ENCODE data around the gene GPR146. TPM values are rescaled to one million over a fixed set of nuclear protein-coding genes. Genes with fewer than 3 reads are reported as not detected.

The GPR146 gene
- total and polyA plus RNA-seq, 2 of the 13 experiments (the other 11 are each of a cell fraction or from before 2014, with no cell fraction given) = 2.0 to 15.9 TPM

DNA sequence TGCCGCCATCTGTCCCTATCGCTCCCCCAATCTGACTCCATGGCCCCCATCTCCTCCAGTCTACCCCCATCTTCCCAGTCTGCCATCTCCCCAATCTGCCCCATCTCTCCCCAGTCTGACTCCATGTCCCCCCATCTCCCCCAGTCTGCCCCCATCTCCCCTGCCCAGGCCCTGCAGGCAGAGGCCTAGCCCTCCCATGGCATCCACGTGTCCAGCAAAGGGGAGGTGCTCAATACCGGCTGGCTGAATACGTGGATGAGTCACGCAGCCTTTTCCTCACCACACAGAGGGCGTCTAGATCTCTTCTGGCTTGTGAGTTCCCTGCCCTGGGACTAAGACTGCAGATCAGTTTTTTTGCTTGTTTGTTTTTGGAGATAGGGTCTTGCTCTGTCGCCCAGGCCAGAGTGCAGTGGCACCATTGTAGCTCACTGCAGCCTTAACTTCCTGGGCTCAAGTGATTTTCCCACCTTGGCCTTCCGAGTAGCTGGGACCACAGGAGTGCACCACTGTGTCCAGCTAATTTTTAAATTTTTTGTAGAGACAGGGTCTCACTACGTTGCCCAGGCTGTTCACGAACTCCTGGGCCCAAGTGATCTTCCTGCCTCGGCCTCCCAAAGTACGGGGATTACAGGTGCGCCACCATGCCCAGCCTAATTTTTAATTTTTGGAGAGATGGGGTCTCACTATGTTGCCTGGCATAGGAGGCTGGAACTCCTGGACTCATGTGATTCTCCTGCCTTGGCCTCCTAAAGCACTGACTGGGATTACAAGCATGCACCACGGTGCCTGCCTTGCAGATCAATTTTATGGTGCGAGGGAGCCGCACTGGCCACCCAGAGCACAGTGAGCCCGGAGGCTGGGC is 15.3 kb upstream of the GPR146 start (continued):
- TF ChIP-seq, protein P1, sequence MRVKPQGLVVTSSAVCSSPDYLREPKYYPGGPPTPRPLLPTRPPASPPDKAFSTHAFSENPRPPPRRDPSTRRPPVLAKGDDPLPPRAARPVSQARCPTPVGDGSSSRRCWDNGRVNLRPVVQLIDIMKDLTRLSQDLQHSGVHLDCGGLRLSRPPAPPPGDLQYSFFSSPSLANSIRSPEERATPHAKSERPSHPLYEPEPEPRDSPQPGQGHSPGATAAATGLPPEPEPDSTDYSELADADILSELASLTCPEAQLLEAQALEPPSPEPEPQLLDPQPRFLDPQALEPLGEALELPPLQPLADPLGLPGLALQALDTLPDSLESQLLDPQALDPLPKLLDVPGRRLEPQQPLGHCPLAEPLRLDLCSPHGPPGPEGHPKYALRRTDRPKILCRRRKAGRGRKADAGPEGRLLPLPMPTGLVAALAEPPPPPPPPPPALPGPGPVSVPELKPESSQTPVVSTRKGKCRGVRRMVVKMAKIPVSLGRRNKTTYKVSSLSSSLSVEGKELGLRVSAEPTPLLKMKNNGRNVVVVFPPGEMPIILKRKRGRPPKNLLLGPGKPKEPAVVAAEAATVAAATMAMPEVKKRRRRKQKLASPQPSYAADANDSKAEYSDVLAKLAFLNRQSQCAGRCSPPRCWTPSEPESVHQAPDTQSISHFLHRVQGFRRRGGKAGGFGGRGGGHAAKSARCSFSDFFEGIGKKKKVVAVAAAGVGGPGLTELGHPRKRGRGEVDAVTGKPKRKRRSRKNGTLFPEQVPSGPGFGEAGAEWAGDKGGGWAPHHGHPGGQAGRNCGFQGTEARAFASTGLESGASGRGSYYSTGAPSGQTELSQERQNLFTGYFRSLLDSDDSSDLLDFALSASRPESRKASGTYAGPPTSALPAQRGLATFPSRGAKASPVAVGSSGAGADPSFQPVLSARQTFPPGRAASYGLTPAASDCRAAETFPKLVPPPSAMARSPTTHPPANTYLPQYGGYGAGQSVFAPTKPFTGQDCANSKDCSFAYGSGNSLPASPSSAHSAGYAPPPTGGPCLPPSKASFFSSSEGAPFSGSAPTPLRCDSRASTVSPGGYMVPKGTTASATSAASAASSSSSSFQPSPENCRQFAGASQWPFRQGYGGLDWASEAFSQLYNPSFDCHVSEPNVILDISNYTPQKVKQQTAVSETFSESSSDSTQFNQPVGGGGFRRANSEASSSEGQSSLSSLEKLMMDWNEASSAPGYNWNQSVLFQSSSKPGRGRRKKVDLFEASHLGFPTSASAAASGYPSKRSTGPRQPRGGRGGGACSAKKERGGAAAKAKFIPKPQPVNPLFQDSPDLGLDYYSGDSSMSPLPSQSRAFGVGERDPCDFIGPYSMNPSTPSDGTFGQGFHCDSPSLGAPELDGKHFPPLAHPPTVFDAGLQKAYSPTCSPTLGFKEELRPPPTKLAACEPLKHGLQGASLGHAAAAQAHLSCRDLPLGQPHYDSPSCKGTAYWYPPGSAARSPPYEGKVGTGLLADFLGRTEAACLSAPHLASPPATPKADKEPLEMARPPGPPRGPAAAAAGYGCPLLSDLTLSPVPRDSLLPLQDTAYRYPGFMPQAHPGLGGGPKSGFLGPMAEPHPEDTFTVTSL (CRISPR knock-in tag; IDR thresholded peaks at IDR 0.05; ENCODE audit: borderline replicate concordance) = no peak
- TF ChIP-seq, protein P2, sequence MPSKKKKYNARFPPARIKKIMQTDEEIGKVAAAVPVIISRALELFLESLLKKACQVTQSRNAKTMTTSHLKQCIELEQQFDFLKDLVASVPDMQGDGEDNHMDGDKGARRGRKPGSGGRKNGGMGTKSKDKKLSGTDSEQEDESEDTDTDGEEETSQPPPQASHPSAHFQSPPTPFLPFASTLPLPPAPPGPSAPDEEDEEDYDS (CRISPR knock-in tag; IDR thresholded peaks at IDR 0.05) = peak; percentile 75
- no peak for TF ChIP-seq HDAC6 (IDR thresholded peaks at IDR 0.05; ENCODE audit: low read depth, low read length)
- no peak for TF ChIP-seq ZNF891 (CRISPR knock-in tag; IDR thresholded peaks at IDR 0.05)
- peak; percentile 83 for TF ChIP-seq MYC (CRISPR knock-in tag; IDR thresholded peaks at IDR 0.05; ENCODE audit: borderline replicate concordance)
- TF ChIP-seq, protein P3, sequence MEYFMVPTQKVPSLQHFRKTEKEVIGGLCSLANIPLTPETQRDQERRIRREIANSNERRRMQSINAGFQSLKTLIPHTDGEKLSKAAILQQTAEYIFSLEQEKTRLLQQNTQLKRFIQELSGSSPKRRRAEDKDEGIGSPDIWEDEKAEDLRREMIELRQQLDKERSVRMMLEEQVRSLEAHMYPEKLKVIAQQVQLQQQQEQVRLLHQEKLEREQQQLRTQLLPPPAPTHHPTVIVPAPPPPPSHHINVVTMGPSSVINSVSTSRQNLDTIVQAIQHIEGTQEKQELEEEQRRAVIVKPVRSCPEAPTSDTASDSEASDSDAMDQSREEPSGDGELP (IDR thresholded peaks at IDR 0.05; ENCODE audit: borderline replicate concordance, low read depth) = peak; percentile 35; the same call in 1 of the 2 replicates
- TF ChIP-seq, protein P4, sequence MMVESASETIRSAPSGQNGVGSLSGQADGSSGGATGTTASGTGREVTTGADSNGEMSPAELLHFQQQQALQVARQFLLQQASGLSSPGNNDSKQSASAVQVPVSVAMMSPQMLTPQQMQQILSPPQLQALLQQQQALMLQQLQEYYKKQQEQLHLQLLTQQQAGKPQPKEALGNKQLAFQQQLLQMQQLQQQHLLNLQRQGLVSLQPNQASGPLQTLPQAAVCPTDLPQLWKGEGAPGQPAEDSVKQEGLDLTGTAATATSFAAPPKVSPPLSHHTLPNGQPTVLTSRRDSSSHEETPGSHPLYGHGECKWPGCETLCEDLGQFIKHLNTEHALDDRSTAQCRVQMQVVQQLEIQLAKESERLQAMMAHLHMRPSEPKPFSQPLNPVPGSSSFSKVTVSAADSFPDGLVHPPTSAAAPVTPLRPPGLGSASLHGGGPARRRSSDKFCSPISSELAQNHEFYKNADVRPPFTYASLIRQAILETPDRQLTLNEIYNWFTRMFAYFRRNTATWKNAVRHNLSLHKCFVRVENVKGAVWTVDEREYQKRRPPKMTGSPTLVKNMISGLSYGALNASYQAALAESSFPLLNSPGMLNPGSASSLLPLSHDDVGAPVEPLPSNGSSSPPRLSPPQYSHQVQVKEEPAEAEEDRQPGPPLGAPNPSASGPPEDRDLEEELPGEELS (CRISPR knock-in tag; IDR thresholded peaks at IDR 0.05) = peak; percentile 23; the same call in 1 of the 2 replicates
- TF ChIP-seq, protein P5, sequence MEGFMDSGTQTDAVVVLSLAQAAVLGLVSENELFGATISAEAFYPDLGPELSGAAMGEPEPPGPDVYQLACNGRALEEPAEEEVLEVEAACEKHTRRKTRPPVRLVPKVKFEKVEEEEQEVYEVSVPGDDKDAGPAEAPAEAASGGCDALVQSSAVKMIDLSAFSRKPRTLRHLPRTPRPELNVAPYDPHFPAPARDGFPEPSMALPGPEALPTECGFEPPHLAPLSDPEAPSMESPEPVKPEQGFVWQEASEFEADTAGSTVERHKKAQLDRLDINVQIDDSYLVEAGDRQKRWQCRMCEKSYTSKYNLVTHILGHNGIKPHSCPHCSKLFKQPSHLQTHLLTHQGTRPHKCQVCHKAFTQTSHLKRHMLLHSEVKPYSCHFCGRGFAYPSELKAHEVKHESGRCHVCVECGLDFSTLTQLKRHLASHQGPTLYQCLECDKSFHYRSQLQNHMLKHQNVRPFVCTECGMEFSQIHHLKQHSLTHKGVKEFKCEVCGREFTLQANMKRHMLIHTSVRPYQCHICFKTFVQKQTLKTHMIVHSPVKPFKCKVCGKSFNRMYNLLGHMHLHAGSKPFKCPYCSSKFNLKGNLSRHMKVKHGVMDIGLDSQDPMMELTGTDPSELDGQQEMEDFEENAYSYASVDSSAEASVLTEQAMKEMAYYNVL (CRISPR knock-in tag; IDR thresholded peaks at IDR 0.05; ENCODE audit: borderline replicate concordance) = no peak; the same call in 1 of the 2 replicates
- TF ChIP-seq RBAK (CRISPR knock-in tag; IDR thresholded peaks at IDR 0.05) = 0 out of 2 replicates have a peak, but pooled peaks have one; percentile 25
- TF ChIP-seq, protein P6, sequence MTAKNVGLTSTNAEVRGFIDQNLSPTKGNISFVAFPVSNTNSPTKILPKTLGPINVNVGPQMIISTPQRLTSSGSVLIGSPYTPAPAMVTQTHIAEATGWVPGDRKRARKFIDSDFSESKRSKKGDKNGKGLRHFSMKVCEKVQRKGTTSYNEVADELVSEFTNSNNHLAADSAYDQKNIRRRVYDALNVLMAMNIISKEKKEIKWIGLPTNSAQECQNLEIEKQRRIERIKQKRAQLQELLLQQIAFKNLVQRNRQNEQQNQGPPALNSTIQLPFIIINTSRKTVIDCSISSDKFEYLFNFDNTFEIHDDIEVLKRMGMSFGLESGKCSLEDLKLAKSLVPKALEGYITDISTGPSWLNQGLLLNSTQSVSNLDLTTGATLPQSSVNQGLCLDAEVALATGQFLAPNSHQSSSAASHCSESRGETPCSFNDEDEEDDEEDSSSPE (CRISPR knock-in tag; IDR thresholded peaks at IDR 0.05) = peak; percentile 32; the same call in 1 of the 2 replicates
- TF ChIP-seq, protein P7, sequence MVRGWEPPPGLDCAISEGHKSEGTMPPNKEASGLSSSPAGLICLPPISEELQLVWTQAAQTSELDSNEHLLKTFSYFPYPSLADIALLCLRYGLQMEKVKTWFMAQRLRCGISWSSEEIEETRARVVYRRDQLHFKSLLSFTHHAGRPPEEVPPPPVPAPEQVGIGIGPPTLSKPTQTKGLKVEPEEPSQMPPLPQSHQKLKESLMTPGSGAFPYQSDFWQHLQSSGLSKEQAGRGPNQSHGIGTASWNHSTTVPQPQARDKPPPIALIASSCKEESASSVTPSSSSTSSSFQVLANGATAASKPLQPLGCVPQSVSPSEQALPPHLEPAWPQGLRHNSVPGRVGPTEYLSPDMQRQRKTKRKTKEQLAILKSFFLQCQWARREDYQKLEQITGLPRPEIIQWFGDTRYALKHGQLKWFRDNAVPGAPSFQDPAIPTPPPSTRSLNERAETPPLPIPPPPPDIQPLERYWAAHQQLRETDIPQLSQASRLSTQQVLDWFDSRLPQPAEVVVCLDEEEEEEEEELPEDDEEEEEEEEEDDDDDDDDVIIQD (CRISPR knock-in tag; IDR thresholded peaks at IDR 0.05; ENCODE audit: low read depth) = peak; percentile 10; the same call in 1 of the 2 replicates
- TF ChIP-seq ZNF333 (CRISPR knock-in tag; IDR thresholded peaks at IDR 0.05; ENCODE audit: borderline replicate concordance) = no peak
- TF ChIP-seq U2AF1 (optimal IDR thresholded peaks at IDR 0.05; ENCODE audit: low read depth, low read length) = no peak

Measured in HepG2 (cell line).